ENCODE data around the gene AKR7A2.
"Not testable (repeated sequence)": the region's sequence is repeated elsewhere in the genome, so short reads cannot be mapped to it uniquely, and the experiment has no call there.

AKR7A2 gene

GRCh38 chr1:19257178-19257914, 54.6 kb downstream of the AKR7A2 start:
- DNase-seq, result no peak

- not testable (repeated sequence) for DNase-seq
These were observed 55.6 kb downstream of the AKR7A2 start for GRCh38 chr1:19256301-19256700.

GRCh38 chr1:19255288-19255687, 56.7 kb downstream of the AKR7A2 start:
- DNase-seq, result no peak

GRCh38 chr1:19254416-19254815, 57.5 kb downstream of the AKR7A2 start:
- no peak for DNase-seq

Data from effector CD4-positive, alpha-beta T cell (primary cell).